ENCODE data around the gene PPP1R14B.

Gene PPP1R14B

DNA sequence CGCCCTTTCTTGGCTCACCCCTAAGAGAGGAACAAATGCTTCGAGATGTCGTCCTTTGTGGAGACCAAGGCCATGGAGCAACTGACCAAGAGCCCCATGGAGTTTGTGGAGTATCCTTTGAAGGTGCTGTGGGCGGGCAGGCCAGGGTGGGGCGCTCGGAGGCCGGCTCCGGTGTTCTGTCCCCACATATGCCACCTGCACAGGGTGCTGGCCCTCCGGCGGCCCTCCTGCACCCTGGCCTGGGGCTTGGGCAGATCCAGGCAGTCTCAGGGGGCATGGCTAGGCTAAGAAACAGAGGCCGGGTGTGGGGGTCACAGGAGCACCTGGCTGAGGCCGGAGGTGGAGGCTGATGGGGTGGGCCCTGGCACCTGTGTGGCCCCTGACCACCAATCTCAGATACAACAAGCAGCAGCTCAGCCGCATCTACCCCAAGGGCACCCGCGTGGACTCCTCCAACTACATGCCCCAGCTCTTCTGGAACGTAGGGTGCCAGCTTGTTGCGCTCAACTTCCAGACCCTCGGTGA is 14.9 kb upstream of the PPP1R14B start:
- Mint-ChIP-seq H3K27ac (no peak overlapping the region), H3K36me3 (ENCODE audit: insufficient read depth) (peaks cover 17% of the 10 kb centered on the region), H3K9me3 (no peaks in the 10 kb centered on the region), H3K4me3 (no peak overlapping the region), H3K4me1 (ENCODE audit: low read depth in 2 of 2) (peaks cover 11 to 12% of the 10 kb centered on the region in 2 donors), H3K27me3 (no peaks in the 10 kb centered on the region)
- ATAC-seq (replicated peaks): no peak
- DNase-seq: no peak

DNA sequence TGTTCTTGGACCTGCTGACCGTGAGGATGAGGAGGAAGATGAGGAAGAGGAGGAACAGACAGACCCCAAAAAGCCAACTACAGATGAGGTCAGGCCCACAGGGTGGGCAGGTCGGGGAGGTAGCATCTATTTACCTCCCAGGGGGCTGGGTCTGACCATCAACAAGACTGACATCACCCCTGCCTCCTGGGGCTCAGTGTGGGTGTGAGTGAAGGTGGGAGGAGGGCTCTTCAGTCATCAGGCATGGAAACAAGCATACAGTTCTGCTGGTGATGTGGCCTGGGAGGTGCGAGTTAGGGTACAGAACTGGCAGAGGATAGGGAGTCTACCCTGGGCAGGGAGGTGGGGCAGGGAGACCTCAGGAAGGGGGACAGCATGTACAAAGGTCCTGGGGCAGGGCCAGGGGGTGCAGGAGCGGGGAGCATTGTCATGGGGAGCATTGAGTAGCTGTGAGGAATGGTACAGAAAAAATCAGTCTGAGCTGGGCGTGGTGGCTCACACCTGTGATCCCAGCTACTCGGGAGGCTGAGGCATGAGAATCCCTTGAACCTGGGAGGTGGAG is 13.5 kb upstream of the PPP1R14B start:
- H3K9me3 Mint-ChIP-seq: no peaks in the 10 kb centered on the region
- peaks cover 17% of the 10 kb centered on the region for H3K36me3 Mint-ChIP-seq (ENCODE audit: insufficient read depth)
- DNase-seq: no peak
- peaks cover 11 to 12% of the 10 kb centered on the region in 2 donors for H3K4me1 Mint-ChIP-seq (ENCODE audit: low read depth in 2 of 2)
- H3K27ac Mint-ChIP-seq: peak overlapping the region in 1 of 2 donors; percentile 59
- ATAC-seq (replicated peaks): no peak
- no peaks in the 10 kb centered on the region for H3K27me3 Mint-ChIP-seq
- H3K4me3 Mint-ChIP-seq: no peak overlapping the region

DNA sequence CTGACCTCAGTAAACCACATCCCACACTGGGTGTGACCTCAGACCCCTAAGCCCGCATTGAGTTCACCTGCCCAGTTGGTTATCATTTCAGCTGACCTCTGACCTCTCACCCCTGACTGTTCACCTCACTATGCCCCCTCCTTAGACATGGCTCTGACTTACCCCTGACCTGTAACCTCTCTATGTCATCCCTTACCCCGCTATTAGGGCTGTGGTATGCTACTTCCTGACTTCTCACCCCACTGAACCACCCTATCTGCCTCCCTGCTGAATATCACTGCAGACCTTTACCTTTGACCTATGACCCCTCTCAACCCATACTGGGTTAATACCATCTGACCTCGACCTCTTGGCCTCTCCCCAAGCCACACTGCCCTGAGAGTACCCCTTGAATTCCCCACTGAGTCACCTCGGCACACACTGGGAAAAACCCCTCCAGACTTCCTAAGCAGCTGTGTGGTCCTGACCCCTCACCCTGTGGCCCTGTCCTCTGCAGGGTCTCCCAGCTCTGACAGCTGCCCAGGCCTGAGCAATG is 12.9 kb upstream of the PPP1R14B start:
- no peak for DNase-seq
- Mint-ChIP-seq H3K4me3 (no peak overlapping the region), H3K27ac (peak overlapping the region in 1 of 2 donors; percentile 59), H3K27me3 (no peaks in the 10 kb centered on the region), H3K9me3 (no peaks in the 10 kb centered on the region), H3K4me1 (ENCODE audit: low read depth in 2 of 2) (peaks cover 11 to 12% of the 10 kb centered on the region in 2 donors), H3K36me3 (ENCODE audit: insufficient read depth) (peaks cover 21% of the 10 kb centered on the region)
- peak; percentile 27 for ATAC-seq (replicated peaks)

GRCh38 chr11:64258946-64259532 is 12.3 kb upstream of the PPP1R14B start:
- H3K4me3 Mint-ChIP-seq: no peak overlapping the region
- peaks cover 11 to 13% of the 10 kb centered on the region in 2 donors for H3K4me1 Mint-ChIP-seq (ENCODE audit: low read depth in 2 of 2)
- H3K36me3 Mint-ChIP-seq (ENCODE audit: insufficient read depth): peaks cover 22% of the 10 kb centered on the region
- ATAC-seq (replicated peaks): peak; percentile 10
- H3K9me3 Mint-ChIP-seq: no peaks in the 10 kb centered on the region
- no peak for DNase-seq
- H3K27me3 Mint-ChIP-seq: no peaks in the 10 kb centered on the region
- peak overlapping the region in 1 of 2 donors; percentile 59 for H3K27ac Mint-ChIP-seq

- Mint-ChIP-seq H3K4me3 (no peak overlapping the region), H3K4me1 (ENCODE audit: low read depth in 2 of 2) (peaks cover 11 to 17% of the 10 kb centered on the region in 2 donors), H3K27ac (no peak overlapping the region), H3K36me3 (ENCODE audit: insufficient read depth) (peaks cover 20% of the 10 kb centered on the region), H3K27me3 (no peaks in the 10 kb centered on the region), H3K9me3 (no peaks in the 10 kb centered on the region)
- no peak for ATAC-seq (replicated peaks)
- DNase-seq: no peak
Measured at GRCh38 chr11:64258356-64258755, 11.6 kb upstream of the PPP1R14B start.

DNA sequence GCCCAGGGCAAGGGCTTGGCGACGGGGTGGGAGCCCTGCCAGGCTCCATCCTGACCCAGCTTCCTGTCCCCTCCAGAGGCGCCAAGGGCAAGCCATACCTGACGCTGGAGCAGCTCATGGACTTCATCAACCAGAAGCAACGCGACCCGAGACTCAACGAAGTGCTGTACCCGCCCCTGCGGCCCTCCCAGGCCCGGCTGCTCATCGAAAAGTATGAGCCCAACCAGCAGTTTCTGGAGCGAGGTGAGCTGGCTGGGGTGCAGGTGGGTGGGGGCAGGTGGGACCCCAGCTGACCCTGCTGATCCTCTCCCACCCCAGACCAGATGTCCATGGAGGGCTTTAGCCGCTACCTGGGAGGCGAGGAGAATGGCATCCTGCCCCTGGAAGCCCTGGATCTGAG is 9.6 kb upstream of the PPP1R14B start:
- DNase-seq (no peak), ATAC-seq (replicated peaks) (no peak)
- no peaks in the 10 kb centered on the region for H3K27me3 Mint-ChIP-seq
- peaks cover 22% of the 10 kb centered on the region for H3K36me3 Mint-ChIP-seq (ENCODE audit: insufficient read depth)
- H3K27ac Mint-ChIP-seq: no peak overlapping the region
- no peaks in the 10 kb centered on the region for H3K9me3 Mint-ChIP-seq
- no peak overlapping the region for H3K4me3 Mint-ChIP-seq
- peaks cover 19 to 24% of the 10 kb centered on the region in 2 donors for H3K4me1 Mint-ChIP-seq (ENCODE audit: low read depth in 2 of 2)

- ATAC-seq (replicated peaks) (no peak), DNase-seq (no peak)
- Mint-ChIP-seq H3K27ac (no peak overlapping the region), H3K9me3 (no peaks in the 10 kb centered on the region), H3K4me3 (no peak overlapping the region), H3K36me3 (ENCODE audit: insufficient read depth) (peaks cover 20% of the 10 kb centered on the region), H3K27me3 (no peaks in the 10 kb centered on the region), H3K4me1 (ENCODE audit: low read depth in 2 of 2) (peaks cover 19 to 28% of the 10 kb centered on the region in 2 donors)
Measured at GRCh38 chr11:64255135-64256128, 8.7 kb upstream of the PPP1R14B start.

- no peaks in the 10 kb centered on the region for H3K27me3 Mint-ChIP-seq
- H3K36me3 Mint-ChIP-seq (ENCODE audit: insufficient read depth): peaks cover 19% of the 10 kb centered on the region
- H3K9me3 Mint-ChIP-seq: no peaks in the 10 kb centered on the region
- peaks cover 8 to 22% of the 10 kb centered on the region in 2 donors for H3K4me1 Mint-ChIP-seq (ENCODE audit: low read depth in 2 of 2)
- H3K4me3 Mint-ChIP-seq: no peak overlapping the region
- peak overlapping the region in 1 of 2 donors; percentile 41 for H3K27ac Mint-ChIP-seq
- ATAC-seq (replicated peaks) (no peak), DNase-seq (no peak)
Measured at GRCh38 chr11:64254326-64254725, 7.6 kb upstream of the PPP1R14B start.

DNA sequence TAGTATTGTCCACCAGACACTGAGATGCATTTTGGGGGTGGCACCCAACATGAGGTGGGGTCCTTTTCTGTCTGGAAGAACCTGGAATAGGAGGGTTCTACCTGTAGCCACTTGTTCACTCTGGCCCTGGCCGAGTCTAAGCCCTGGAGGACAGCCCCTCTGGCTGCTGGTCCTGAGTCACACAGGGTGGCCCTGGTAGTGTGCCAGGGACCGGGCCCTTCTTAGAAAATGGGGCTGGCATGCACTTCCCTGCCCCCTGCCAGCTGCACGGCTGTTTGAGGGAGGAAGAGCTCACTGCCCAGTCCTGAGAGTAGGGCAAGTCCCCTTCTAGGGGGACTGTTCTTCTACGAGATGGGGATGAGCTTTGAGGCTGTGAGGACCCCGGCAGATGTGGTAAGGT is 6.7 kb upstream of the PPP1R14B start:
- DNase-seq (no peak), ATAC-seq (replicated peaks) (no peak)
- Mint-ChIP-seq H3K36me3 (ENCODE audit: insufficient read depth) (peaks cover 19% of the 10 kb centered on the region), H3K4me1 (ENCODE audit: low read depth in 2 of 2) (peaks cover 7 to 21% of the 10 kb centered on the region in 2 donors), H3K9me3 (no peaks in the 10 kb centered on the region), H3K27ac (peak overlapping the region in 1 of 2 donors; percentile 41), H3K27me3 (no peaks in the 10 kb centered on the region), H3K4me3 (no peak overlapping the region)

- ATAC-seq (replicated peaks) (no peak), DNase-seq (no peak)
- no peaks in the 10 kb centered on the region for H3K27me3 Mint-ChIP-seq
- peak overlapping the region; percentile 91 to 94 for H3K4me3 Mint-ChIP-seq
- peaks cover 20% of the 10 kb centered on the region for H3K36me3 Mint-ChIP-seq (ENCODE audit: insufficient read depth)
- H3K4me1 Mint-ChIP-seq (ENCODE audit: low read depth in 2 of 2): peaks cover 7 to 21% of the 10 kb centered on the region in 2 donors
- no peaks in the 10 kb centered on the region for H3K9me3 Mint-ChIP-seq
- no peak overlapping the region for H3K27ac Mint-ChIP-seq
Measured at GRCh38 chr11:64253043-64253442, 6.3 kb upstream of the PPP1R14B start.

DNA sequence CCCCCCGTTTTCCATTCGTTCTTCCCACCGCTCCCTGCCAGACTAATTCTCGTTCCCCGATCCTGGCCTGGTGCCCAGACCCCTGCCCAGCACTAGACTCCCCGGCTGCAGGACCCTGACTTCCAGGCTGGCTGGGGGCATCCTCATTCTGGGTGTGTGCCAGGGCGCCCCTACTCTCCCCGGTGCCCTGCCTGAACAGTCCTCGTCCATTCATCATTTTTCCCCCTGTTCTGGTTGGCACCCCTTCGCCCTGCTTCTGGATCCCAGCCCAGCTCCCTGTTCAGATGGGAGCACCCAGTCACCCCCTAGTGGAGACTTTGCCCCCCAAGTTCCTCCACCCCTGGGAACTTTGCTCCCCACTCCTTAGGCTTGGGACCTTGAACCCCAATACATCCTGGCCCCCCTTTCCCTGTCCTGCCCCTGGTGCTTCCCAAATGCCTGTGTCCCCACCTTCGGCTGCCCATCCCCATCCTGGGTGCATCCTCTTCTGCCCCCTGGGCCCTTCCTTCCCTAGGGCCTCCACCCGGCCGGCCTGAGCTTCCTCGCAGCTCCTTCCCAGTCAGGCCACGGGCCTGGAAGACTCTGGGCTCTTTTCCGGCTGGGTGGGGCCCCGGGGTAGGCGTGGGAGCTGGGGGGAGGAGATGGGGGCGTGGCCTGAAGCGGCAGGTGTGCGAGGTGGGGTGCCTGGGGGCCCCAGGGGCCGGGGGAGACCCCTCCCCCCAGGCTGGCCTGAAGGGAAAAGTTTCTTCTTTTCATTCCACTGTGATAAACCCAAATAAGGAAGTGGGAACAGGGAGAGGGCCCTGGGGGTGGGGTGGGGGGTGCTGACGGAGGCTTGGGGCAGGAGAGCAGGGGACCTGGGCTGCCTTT is 5.5 kb upstream of the PPP1R14B start:
- Mint-ChIP-seq H3K4me1 (ENCODE audit: low read depth in 2 of 2) (peaks cover 7 to 22% of the 10 kb centered on the region in 2 donors), H3K4me3 (peak overlapping the region; percentile 91 to 94), H3K27me3 (no peaks in the 10 kb centered on the region), H3K9me3 (no peaks in the 10 kb centered on the region), H3K27ac (peak overlapping the region in 1 of 2 donors; percentile 86), H3K36me3 (ENCODE audit: insufficient read depth) (peaks cover 18% of the 10 kb centered on the region)
- ATAC-seq (replicated peaks) (no peak), DNase-seq (no peak)

DNA sequence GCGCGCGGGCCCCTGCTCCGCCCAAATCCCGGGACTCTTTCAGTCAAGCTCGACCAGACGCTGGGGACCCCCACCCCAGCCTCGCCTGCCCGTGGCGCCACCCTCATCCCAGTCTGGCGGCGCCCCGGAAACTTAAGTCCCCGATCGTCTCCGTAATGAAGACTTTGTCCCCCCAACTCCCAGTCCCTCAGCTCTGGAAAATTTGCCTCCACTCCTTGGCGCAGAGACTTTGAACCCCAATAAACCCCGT is 4.9 kb upstream of the PPP1R14B start:
- H3K36me3 Mint-ChIP-seq (ENCODE audit: insufficient read depth): peaks cover 18% of the 10 kb centered on the region

More for the DNA sequence above, 4.9 kb upstream of the PPP1R14B start:
- no peak for DNase-seq
- no peaks in the 10 kb centered on the region for H3K9me3 Mint-ChIP-seq
- H3K27me3 Mint-ChIP-seq: no peaks in the 10 kb centered on the region
- no peak for ATAC-seq (replicated peaks)
- H3K4me1 Mint-ChIP-seq (ENCODE audit: low read depth in 2 of 2): peaks cover 7 to 26% of the 10 kb centered on the region in 2 donors
- peak overlapping the region in 1 of 2 donors; percentile 86 for H3K27ac Mint-ChIP-seq
- H3K4me3 Mint-ChIP-seq: peak overlapping the region; percentile 91 to 94
